H9 (cell line): ENCODE data around the gene TMEM238. TPM values are rescaled to one million over a fixed set of nuclear protein-coding genes. Genes with fewer than 3 reads are reported as not detected.

Source experiments
- DNase-seq: peaks from one replicate; pipeline ENCODE4 v3.0.0-alpha.2; 2017
- H2AFZ ChIP-seq: one replicate; pipeline ENCODE4 v1.6.1; 2013; ENCODE audit warnings: mild to moderate bottlenecking, low read length, control low read depth, moderate library complexity
- H2AK5ac ChIP-seq: 2 replicates; pipeline ENCODE4 v1.6.1; 2013; ENCODE audit warnings: low read length, control low read depth, mixed read lengths; ENCODE audit not compliant: insufficient read length
- H2BK120ac ChIP-seq: one replicate; pipeline ENCODE4 v1.6.1; 2013; ENCODE audit warnings: low read depth, mild to moderate bottlenecking, low read length, control low read depth, inconsistent platforms; ENCODE audit not compliant: poor library complexity, severe bottlenecking
- H2BK12ac ChIP-seq: 2 replicates; pipeline ENCODE4 v1.6.1; 2013; ENCODE audit warnings: low read length, control low read depth, mixed read lengths, low read depth; ENCODE audit not compliant: insufficient read length
- H2BK15ac ChIP-seq: 2 replicates; pipeline ENCODE4 v1.6.1; 2013; ENCODE audit warnings: low read depth, low read length, control low read depth
- H2BK20ac ChIP-seq: one replicate; pipeline ENCODE4 v1.6.1; 2013; ENCODE audit warnings: low read depth, mild to moderate bottlenecking, low read length, control low read depth, inconsistent platforms; ENCODE audit not compliant: poor library complexity, severe bottlenecking
- H2BK5ac ChIP-seq: 2 replicates; pipeline ENCODE4 v1.6.1; 2013; ENCODE audit warnings: low read length, control low read depth, mixed read lengths; ENCODE audit not compliant: insufficient read length
- H3K14ac ChIP-seq: 2 replicates; pipeline ENCODE4 v1.6.1; 2013; ENCODE audit warnings: low read length, control low read depth; ENCODE audit not compliant: insufficient read depth
- H3K18ac ChIP-seq: 2 replicates; pipeline ENCODE4 v1.6.1; 2013; ENCODE audit warnings: low read depth, mild to moderate bottlenecking, mixed read lengths, low read length, control low read depth; ENCODE audit not compliant: insufficient read length
- H3K23ac ChIP-seq: 2 replicates; pipeline ENCODE4 v1.6.1; 2013; ENCODE audit warnings: low read length, control low read depth, mixed read lengths, low read depth; ENCODE audit not compliant: insufficient read length
- H3K23me2 ChIP-seq: 2 replicates; pipeline ENCODE4 v1.6.1; 2013; ENCODE audit warnings: low read depth, mild to moderate bottlenecking, mixed read lengths, low read length, control low read depth; ENCODE audit not compliant: insufficient read length, poor library complexity, severe bottlenecking
- H3K27ac ChIP-seq: 2 replicates; pipeline ENCODE4 v1.5.1; 2013; ENCODE audit warnings: low read length, control low read depth, mixed read lengths, low read depth; ENCODE audit not compliant: insufficient read length
- H3K27me3 ChIP-seq: 2 replicates; pipeline ENCODE4 v1.6.1; 2013; ENCODE audit warnings: low read length, control low read depth, inconsistent platforms; ENCODE audit not compliant: insufficient read depth
- H3K4ac ChIP-seq: 2 replicates; pipeline ENCODE4 v1.6.1; 2013; ENCODE audit warnings: low read depth, mild to moderate bottlenecking, control low read depth, inconsistent platforms, low read length, moderate library complexity
- H3K4me1 ChIP-seq: 2 replicates; pipeline ENCODE4 v1.6.1; 2013; ENCODE audit warnings: low read length, control low read depth, inconsistent platforms; ENCODE audit not compliant: insufficient read depth
- H3K4me2 ChIP-seq: 2 replicates; pipeline ENCODE4 v1.6.1; 2013; ENCODE audit warnings: low read length, control low read depth, mixed read lengths; ENCODE audit not compliant: insufficient read length, insufficient read depth
- H3K56ac ChIP-seq: 2 replicates; pipeline ENCODE4 v1.6.1; 2013; ENCODE audit warnings: low read depth, mild to moderate bottlenecking, mixed read lengths, low read length, control low read depth; ENCODE audit not compliant: insufficient read length
- H3K79me1 ChIP-seq: 2 replicates; pipeline ENCODE4 v1.6.1; 2013; ENCODE audit warnings: low read depth, mild to moderate bottlenecking, moderate library complexity, low read length, control low read depth, inconsistent platforms; ENCODE audit not compliant: insufficient read depth, poor library complexity, severe bottlenecking
- H3K79me2 ChIP-seq: 2 replicates; pipeline ENCODE4 v1.6.1; 2013; ENCODE audit warnings: low read length, control low read depth, inconsistent platforms; ENCODE audit not compliant: insufficient read depth
- H3K9ac ChIP-seq: 2 replicates; pipeline ENCODE4 v1.6.1; 2013; ENCODE audit warnings: low read length, control low read depth, mixed read lengths; ENCODE audit not compliant: insufficient read length; ENCODE audit errors: extremely low read depth
- H3K9me3 ChIP-seq: one replicate; pipeline ENCODE4 v1.6.1; 2013; ENCODE audit warnings: low read depth, low read length, inconsistent platforms; ENCODE audit not compliant: control insufficient read depth
- H3T11ph ChIP-seq: one replicate; pipeline ENCODE4 v1.6.1; 2013; ENCODE audit warnings: mild to moderate bottlenecking, low read length, control low read depth, inconsistent platforms
- H4K20me1 ChIP-seq: one replicate; pipeline ENCODE4 v1.6.1; 2013; ENCODE audit not compliant: control insufficient read depth, insufficient read length, insufficient read depth
- H4K5ac ChIP-seq: 2 replicates; pipeline ENCODE4 v1.6.1; 2013; ENCODE audit warnings: low read depth, mild to moderate bottlenecking, mixed read lengths, low read length, control low read depth; ENCODE audit not compliant: insufficient read length
- H4K8ac ChIP-seq: replicated peaks from 2 replicates; pipeline ENCODE4 v1.6.1; 2013; ENCODE audit warnings: low read length, control low read depth, mixed read lengths, low read depth; ENCODE audit not compliant: insufficient read length
- H4K91ac ChIP-seq: 2 replicates; pipeline ENCODE4 v1.6.1; 2013; ENCODE audit warnings: low read depth, mild to moderate bottlenecking, moderate library complexity, mixed read lengths, low read length, control low read depth; ENCODE audit not compliant: insufficient read length
- H3K27ac Mint-ChIP-seq, 3 experiments: 2 replicates in 2 of 3; 3 replicates in 1 of 3; pipeline ENCODE4 v1.8.0; 2020 to 2021; ENCODE audit warnings: mixed read lengths in 3 of 3, mild to moderate bottlenecking in 1 of 3, moderate library complexity in 1 of 3
- H3K27me3 Mint-ChIP-seq: 2 replicates; pipeline ENCODE4 v1.8.0; 2021; ENCODE audit warnings: low read depth, mild to moderate bottlenecking, moderate library complexity, mixed read lengths
- H3K36me3 Mint-ChIP-seq, 3 experiments: 2 replicates in 2 of 3; 3 replicates in 1 of 3; pipeline ENCODE4 v1.8.0; 2020 to 2021; ENCODE audit warnings: low read depth in 3 of 3, mixed read lengths in 3 of 3; ENCODE audit not compliant: insufficient read depth in 1 of 3
- H3K4me1 Mint-ChIP-seq, 2 experiments: 2 replicates each; pipeline ENCODE4 v1.8.0; 2020; ENCODE audit warnings: mixed read lengths in 2 of 2
- H3K4me3 Mint-ChIP-seq, 2 experiments: 2 replicates in 1 of 2; 3 replicates in 1 of 2; pipeline ENCODE4 v1.8.0; 2020 to 2021; ENCODE audit warnings: mild to moderate bottlenecking in 2 of 2, mixed read lengths in 2 of 2, moderate library complexity in 1 of 2
- H3K9me3 Mint-ChIP-seq, 2 experiments: 2 replicates in 1 of 2; 3 replicates in 1 of 2; pipeline ENCODE4 v1.8.0; 2020; ENCODE audit warnings: mild to moderate bottlenecking in 2 of 2, mixed read lengths in 2 of 2, moderate library complexity in 1 of 2
- CTCF ChIP-seq: fragments of 200-600 bp; sonication (generic); conservative IDR thresholded peaks from 3 replicates; pipeline ENCODE4 v1.8.0; 2021; ENCODE audit warnings: antibody characterized with exemption, mild to moderate bottlenecking
- WGBS: extraction: QIAGEN DNeasy Blood & Tissue Kit; methylation state at CpG from one replicate; pipeline ENCODE4 v1.1.7; 2013; ENCODE audit warnings: missing lambda C conversion rate, low lambda C conversion rate, mixed read lengths; ENCODE audit not compliant: insufficient read length; ENCODE audit errors: extremely low coverage; 5-methylcytosine and 5-hydroxymethylcytosine counted together
- total RNA-seq: library from RNA; stranded (reverse); gene quantifications from 2 replicates; pipeline ENCODE4 v1.2.1, GENCODE V29; 2021

The TMEM238 gene
- total RNA-seq, 1 experiment from 2014 or later, result 4.8 TPM

GRCh38 chr19:55431183-55431582 is 47.1 kb upstream of the TMEM238 start:
- no peak overlapping the region for H3K9ac ChIP-seq
- no peaks in the 10 kb centered on the region for H3K79me2 ChIP-seq
- no peak overlapping the region for H3K4me2 ChIP-seq
- H3K4me1 ChIP-seq, result no peaks in the 10 kb centered on the region
- Mint-ChIP-seq H3K4me1 (peaks cover 5 to 7% of the 10 kb centered on the region in 2 experiments; a peak in 3 of 4 replicates), H3K27ac (no peak overlapping the region), H3K4me3 (no peak overlapping the region; a peak in 2 of 5 replicates), H3K36me3 (peaks cover 0 to 2% (median 0%) of the 10 kb centered on the region in 3 experiments; a peak in 1 of 7 replicates), H3K9me3 (peaks cover 6 to 10% of the 10 kb centered on the region in 2 experiments; a peak in 3 of 5 replicates), H3K27me3 (peaks cover 22% of the 10 kb centered on the region)
- no peak overlapping the region for H3K56ac ChIP-seq
- no peak overlapping the region for H4K5ac ChIP-seq
- no peak overlapping the region for H3K18ac ChIP-seq
- H3K14ac ChIP-seq, result no peak overlapping the region
- no peak for TF ChIP-seq CTCF
- no peaks in the 10 kb centered on the region for H3K27me3 ChIP-seq
- no peak overlapping the region for H2BK120ac ChIP-seq
- H3K4ac ChIP-seq, result no peak overlapping the region
- DNase-seq, result no peak
- no peak overlapping the region for H2BK12ac ChIP-seq
- no peak overlapping the region for H3T11ph ChIP-seq
- H4K20me1 ChIP-seq, result no peaks in the 10 kb centered on the region
- H2AK5ac ChIP-seq, result no peak overlapping the region
- no peak overlapping the region for H2BK15ac ChIP-seq
- H2BK5ac ChIP-seq, result no peak overlapping the region
- H3K23me2 ChIP-seq, result peaks cover 3% of the 10 kb centered on the region
- no peaks in the 10 kb centered on the region for H3K9me3 ChIP-seq
- no peak overlapping the region for H4K91ac ChIP-seq
- H2AFZ ChIP-seq, result no peak overlapping the region
- no peak overlapping the region for H2BK20ac ChIP-seq
- no peak overlapping the region for H4K8ac ChIP-seq
- no peaks in the 10 kb centered on the region for H3K79me1 ChIP-seq
- no peak overlapping the region for H3K23ac ChIP-seq
- no CpG with 5 or more reads among the region's 1 CpG for WGBS
- H3K27ac ChIP-seq, result no peak overlapping the region
